HepG2 (cell line): Measurements from ENCODE around the gene TUBB2B. TPM values are rescaled to one million over a fixed set of nuclear protein-coding genes. Genes with fewer than 3 reads are reported as not detected.

Source experiments
- ATAC-seq: fragments of 200-7000 bp; cut with Tn5 transposase; 3 replicates; pipeline ENCODE4 v1.9.1; 2020; ENCODE audit warnings: mild to moderate bottlenecking, moderate library complexity
- BruUV-seq: library from RNA; stranded (reverse); fragments of 400-500 nt; replicated peaks from 2 replicates; lab custom pipeline; 2021; lab: Mats Ljungman, UMichigan
- CTCF ChIA-PET: fragments of 300-600 bp; formaldehyde crosslinking; extraction: SDS; loops from one replicate; lab custom pipeline; 2021; ENCODE audit warnings: low total read pairs, inconsistent platforms, low intra/inter-chr PET ratio; lab: Yijun Ruan, JAX
- POLR2A ChIA-PET: fragments of 350-600 bp; sonication (Branson Sonifier 250); formaldehyde crosslinking; loops from one replicate; lab custom pipeline; 2020; ENCODE audit warnings: antibody characterized with exemption, inconsistent platforms; lab: Yijun Ruan, JAX
- DNase-seq: peaks from one replicate; pipeline ENCODE4 v3.0.0-alpha.2; 2015; ENCODE audit warnings: low spot score
- FAIRE-seq: peaks from 3 replicates; lab custom pipeline; 2011; peaks lifted over from hg19 to GRCh38; lab: Jason Lieb, UNC
- H2AFZ ChIP-seq: one replicate; pipeline ENCODE4 v1.6.1; 2011; ENCODE audit warnings: low read length, inconsistent platforms
- H3K27ac ChIP-seq: fragments of 300-600 bp; 3 replicates; pipeline ENCODE4 v1.8.0; 2011; ENCODE audit warnings: mixed run types, mild to moderate bottlenecking, mixed read lengths, low read length, inconsistent platforms; ENCODE audit not compliant: insufficient read depth; ENCODE audit errors: extremely low read length
- H3K27me3 ChIP-seq, 2 experiments: fragments of 200-600 bp in 1 of 2; 2 replicates in 1 of 2; 3 replicates in 1 of 2; pipeline versions ENCODE4 v1.6.0 to v1.8.0; 2011; ENCODE audit warnings: low read length in 2 of 2, mild to moderate bottlenecking in 2 of 2, moderate library complexity in 2 of 2, inconsistent platforms in 1 of 2; ENCODE audit not compliant: insufficient read depth in 2 of 2, control insufficient read depth in 1 of 2
- H3K36me3 ChIP-seq, 2 experiments: fragments of 200-600 bp in 1 of 2; replicated peaks in 1 of 2; 2 replicates in 1 of 2; 3 replicates in 1 of 2; pipeline versions ENCODE4 v1.5.1 to v1.8.0; 2011; ENCODE audit warnings: low read length in 2 of 2, inconsistent platforms in 1 of 2; ENCODE audit not compliant: insufficient read depth in 2 of 2, control insufficient read depth in 1 of 2
- H3K4me1 ChIP-seq: 2 replicates; pipeline ENCODE4 v1.5.1; 2012; ENCODE audit warnings: low read length, inconsistent platforms; ENCODE audit not compliant: insufficient read depth
- H3K4me2 ChIP-seq: 2 replicates; pipeline ENCODE4 v1.6.0; 2011; ENCODE audit warnings: low read depth, low read length, inconsistent platforms
- H3K4me3 ChIP-seq, 3 experiments: fragments of 200-600 bp in 1 of 3; sonication (generic), shearing (Covaris generic) in 1 of 3; replicated peaks in 1 of 3; 2 replicates each; pipeline ENCODE4 v1.5.1; 2011 to 2016; ENCODE audit warnings: low read length in 3 of 3, inconsistent platforms in 2 of 3, low read depth in 2 of 3, mild to moderate bottlenecking in 2 of 3, control low read depth in 1 of 3, mixed read lengths in 1 of 3; ENCODE audit not compliant: insufficient read depth in 1 of 3
- H3K79me2 ChIP-seq: one replicate; pipeline ENCODE4 v1.6.1; 2011; ENCODE audit warnings: low read length, inconsistent platforms; ENCODE audit not compliant: insufficient read depth
- H3K9ac ChIP-seq: 2 replicates; pipeline ENCODE4 v1.6.0; 2011; ENCODE audit warnings: mild to moderate bottlenecking, low read depth, low read length, inconsistent platforms; ENCODE audit not compliant: insufficient read depth
- H3K9me3 ChIP-seq: 2 replicates; pipeline ENCODE4 v1.5.1; 2012; ENCODE audit warnings: mild to moderate bottlenecking, low read length
- H4K20me1 ChIP-seq: 2 replicates; pipeline ENCODE4 v1.6.0; 2011; ENCODE audit warnings: inconsistent platforms, mild to moderate bottlenecking, low read length, moderate library complexity; ENCODE audit not compliant: insufficient read depth
- ARNT ChIP-seq: fragments of 450-650 bp; IDR thresholded peaks from 2 replicates; pipeline ENCODE4 v1.6.1; 2017
- ASH2L ChIP-seq: fragments of 300-600, 200-600 bp; sonication (generic); IDR thresholded peaks from 2 replicates; pipeline ENCODE4 v1.7.0; 2017; ENCODE audit warnings: low read depth, mild to moderate bottlenecking, moderate library complexity, mixed read lengths, low read length; ENCODE audit not compliant: insufficient read length
- SOX5 ChIP-seq: IDR thresholded peaks from 2 replicates; pipeline ENCODE4 v1.6.1; 2016; ENCODE audit warnings: borderline replicate concordance
- SYNCRIP ChIP-seq: fragments of 200-400 bp; formaldehyde crosslinking; IDR thresholded peaks from 2 replicates; pipeline ENCODE4 v1.6.1; 2018; ENCODE audit warnings: mild to moderate bottlenecking, low read depth, low read length; ENCODE audit not compliant: insufficient read depth
- WGBS: methylation state at CpG from one replicate; pipeline ENCODE4 v1.1.6; 2017; ENCODE audit warnings: low lambda C conversion rate; 5-methylcytosine and 5-hydroxymethylcytosine counted together
- in situ Hi-C: cut with HindIII; loops from 2 replicates; pipeline ENCODE4 v1.10.0; 2017; ENCODE audit warnings: low pct_unique_long_range_greater_than_20kb; ENCODE audit not compliant: extremely low pct_ligation_motif_present
- intact Hi-C: fragments of 100-400 bp; cut with micrococcal nuclease; formaldehyde crosslinking; loops from one replicate; pipeline ENCODE4 v1.10.0; 2022; ENCODE audit not compliant: unreplicated experiment
- polyA plus RNA-seq, 8 experiments: library from polyadenylated mRNA; depleted of rRNA in 3 of 8; stranded (reverse) in 7 of 8; unstranded in 1 of 8; fragments of >200 nt; fragmentation: Illumina TruSeq in 4 of 8; extraction: Trizol in 4 of 8; gene quantifications; 2 replicates each; pipeline versions ENCODE4 v1.2.1 to v1.2.3, GENCODE V29; 2011 to 2016; ENCODE audit warnings: low read depth in 4 of 8, missing spikeins in 1 of 8, mixed read lengths in 1 of 8; ENCODE audit not compliant: insufficient read depth in 1 of 8
- total RNA-seq, 5 experiments: library from RNA; depleted of rRNA; stranded (reverse); fragments of >200 nt; fragmentation: Illumina TruSeq; extraction: Trizol; gene quantifications; 2 replicates each; pipeline ENCODE4 v1.2.3, GENCODE V29; 2016; ENCODE audit warnings: low read depth in 1 of 5
- TF ChIP-seq, protein P1 (sequence below): sonication (generic); formaldehyde crosslinking; IDR thresholded peaks from 2 replicates; pipeline ENCODE4 v1.9.0; 2022; ENCODE audit warnings: missing genetic modification reagents, mild to moderate bottlenecking, borderline replicate concordance
- TF ChIP-seq, protein P2 (sequence below): IDR thresholded peaks from 2 replicates; pipeline ENCODE4 v1.6.1; 2016; ENCODE audit warnings: missing compliant biosample characterization, missing genetic modification reagents, borderline replicate concordance

TUBB2B gene
- total and polyA plus RNA-seq, 2 of the 13 experiments (the other 11 are each of a cell fraction or from before 2014, with no cell fraction given): 10.3 to 23.6 TPM

DNA sequence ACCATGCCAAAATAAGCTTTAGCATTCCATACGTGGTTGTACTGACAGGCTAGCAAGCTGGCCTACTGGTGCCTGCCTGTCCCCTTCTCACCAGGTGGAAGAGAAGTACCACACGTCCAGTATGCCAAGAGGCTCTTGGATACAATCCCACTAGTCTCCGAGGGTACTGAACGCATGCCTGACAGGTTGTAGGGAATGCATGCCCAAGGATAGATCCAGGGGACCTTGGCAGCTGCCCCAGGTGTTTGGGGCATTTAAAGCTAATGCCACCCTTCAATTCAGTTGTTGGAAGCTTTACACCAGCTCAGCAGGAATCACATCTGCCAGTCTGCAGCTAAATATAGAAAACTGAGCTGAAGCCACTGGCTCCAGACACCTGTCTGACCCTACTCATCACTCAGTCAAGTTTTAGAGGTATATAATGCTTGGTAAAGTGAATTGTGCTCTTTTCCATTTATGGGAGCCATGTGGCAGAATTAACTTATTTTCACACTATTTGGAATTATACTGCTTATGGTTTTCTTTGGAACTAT is 4.9 kb downstream of the TUBB2B start:
- in situ Hi-C loops: no loop called here

More for the DNA sequence above, 4.9 kb downstream of the TUBB2B start:
- Histone ChIP-seq H3K9ac (no peak overlapping the region), H3K79me2 (no peaks in the 10 kb centered on the region), H3K27me3 (peaks cover 19 to 52% of the 10 kb centered on the region in 2 experiments), H3K4me1 (peaks cover 14% of the 10 kb centered on the region), H3K4me3 (no peak overlapping the region), H3K27ac (no peak overlapping the region), H3K36me3 (no peaks in the 10 kb centered on the region), H2AFZ (no peak overlapping the region), H3K4me2 (no peak overlapping the region), H3K9me3 (no peaks in the 10 kb centered on the region), H4K20me1 (peaks cover 6% of the 10 kb centered on the region; the same call in 1 of the 2 replicates)
- no TSS peak for BruUV-seq
- no peak for FAIRE-seq
- CTCF ChIA-PET: no interaction called here
- 7% methylated on average over 4 of the region's 4 CpGs for WGBS
- no peak for DNase-seq
- no peak for ATAC-seq
- intact Hi-C loops: no loop called here
- POLR2A ChIA-PET: interaction anchor here (0.6 kb wide), 1 partner anchor 60 kb away, joined by 3 read pairs; no protein-coding TSS in a partner anchor
- TF ChIP-seq SYNCRIP: no peak
- TF ChIP-seq ASH2L: no peak
- TF ChIP-seq, protein P1, sequence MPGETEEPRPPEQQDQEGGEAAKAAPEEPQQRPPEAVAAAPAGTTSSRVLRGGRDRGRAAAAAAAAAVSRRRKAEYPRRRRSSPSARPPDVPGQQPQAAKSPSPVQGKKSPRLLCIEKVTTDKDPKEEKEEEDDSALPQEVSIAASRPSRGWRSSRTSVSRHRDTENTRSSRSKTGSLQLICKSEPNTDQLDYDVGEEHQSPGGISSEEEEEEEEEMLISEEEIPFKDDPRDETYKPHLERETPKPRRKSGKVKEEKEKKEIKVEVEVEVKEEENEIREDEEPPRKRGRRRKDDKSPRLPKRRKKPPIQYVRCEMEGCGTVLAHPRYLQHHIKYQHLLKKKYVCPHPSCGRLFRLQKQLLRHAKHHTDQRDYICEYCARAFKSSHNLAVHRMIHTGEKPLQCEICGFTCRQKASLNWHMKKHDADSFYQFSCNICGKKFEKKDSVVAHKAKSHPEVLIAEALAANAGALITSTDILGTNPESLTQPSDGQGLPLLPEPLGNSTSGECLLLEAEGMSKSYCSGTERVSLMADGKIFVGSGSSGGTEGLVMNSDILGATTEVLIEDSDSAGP (CRISPR knock-in tag): no peak
- TF ChIP-seq ARNT: no peak
- TF ChIP-seq, protein P2, sequence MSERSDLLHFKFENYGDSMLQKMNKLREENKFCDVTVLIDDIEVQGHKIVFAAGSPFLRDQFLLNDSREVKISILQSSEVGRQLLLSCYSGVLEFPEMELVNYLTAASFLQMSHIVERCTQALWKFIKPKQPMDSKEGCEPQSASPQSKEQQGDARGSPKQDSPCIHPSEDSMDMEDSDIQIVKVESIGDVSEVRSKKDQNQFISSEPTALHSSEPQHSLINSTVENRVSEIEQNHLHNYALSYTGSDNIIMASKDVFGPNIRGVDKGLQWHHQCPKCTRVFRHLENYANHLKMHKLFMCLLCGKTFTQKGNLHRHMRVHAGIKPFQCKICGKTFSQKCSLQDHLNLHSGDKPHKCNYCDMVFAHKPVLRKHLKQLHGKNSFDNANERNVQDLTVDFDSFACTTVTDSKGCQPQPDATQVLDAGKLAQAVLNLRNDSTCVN: no peak
- no peak for TF ChIP-seq SOX5 (CRISPR knock-in tag)
